Lower leg skin (tissue), 4 donors: ENCODE results near the gene NEURL1B. TPM values are rescaled to one million over a fixed set of nuclear protein-coding genes. Genes with fewer than 3 reads are reported as not detected.

Experiments
- DNase-seq, 2 donors: peaks; one replicate each; pipeline ENCODE4 v3.0.0-alpha.2; 2019; ENCODE audit warnings: low spot score in 2 of 2
- H3K4me3 ChIP-seq: fragments of 200-600 bp; sonication (generic); 2 replicates; pipeline ENCODE4 v1.5.1; 2017; ENCODE audit warnings: mild to moderate bottlenecking, low read depth; ENCODE audit not compliant: poor library complexity, severe bottlenecking
- CTCF ChIP-seq, 3 donors: fragments of 450-650 bp; IDR thresholded peaks; one replicate each; pipeline ENCODE4 v1.5.1; 2016; ENCODE audit warnings: antibody characterized with exemption in 3 of 3, mild to moderate bottlenecking in 3 of 3, moderate library complexity in 2 of 3
- POLR2A ChIP-seq, 2 donors: fragments of 450-650 bp; IDR thresholded peaks; one replicate each; pipeline ENCODE4 v1.6.1; 2016 to 2017; ENCODE audit warnings: antibody characterized with exemption in 2 of 2, mild to moderate bottlenecking in 1 of 2, moderate library complexity in 1 of 2
- WGBS, 2 donors: methylation state at CpG; one replicate each; pipeline ENCODE4 v1.1.5; 2018; 5-methylcytosine and 5-hydroxymethylcytosine counted together
- intact Hi-C: fragments of 100-400 bp; cut with DNase I; formaldehyde crosslinking; loops from one replicate; pipeline ENCODE4 v1.15.0; 2023; ENCODE audit warnings: low total_unique reads
- total RNA-seq, 4 donors: library from RNA; depleted of rRNA; stranded (reverse); fragments of >200 nt; gene quantifications; one replicate each; pipeline ENCODE4 v1.1.0, GENCODE V29; 2016

NEURL1B gene
- total RNA-seq, 4 donors from 2014 or later = 12.5 to 34.8 (median 20.9) TPM

GRCh38 chr5:172683264-172683644 lies 42.2 kb downstream of the NEURL1B start:
- intact Hi-C loops = no loop called here
- 85% methylated on average over 40 of the region's 47 CpGs for WGBS, 2 donors
- DNase-seq = no peak
- no peak for TF ChIP-seq POLR2A (IDR thresholded peaks at IDR 0.05)
- TF ChIP-seq CTCF (IDR thresholded peaks at IDR 0.05) = no peak
- no peak overlapping the region for H3K4me3 ChIP-seq

- DNase-seq = no peak
- WGBS, 2 donors = 63 to 64% methylated on average over 91 to 125 of the region's 125 CpGs
- intact Hi-C loops = no loop called here
- TF ChIP-seq CTCF (IDR thresholded peaks at IDR 0.05) (no peak), POLR2A (IDR thresholded peaks at IDR 0.05) (no peak)
- no peak overlapping the region for H3K4me3 ChIP-seq
Observed at GRCh38 chr5:172683645-172684471, 42.8 kb downstream of the NEURL1B start.

- intact Hi-C loops = no loop called here
- H3K4me3 ChIP-seq = no peak overlapping the region
- DNase-seq = no peak
- TF ChIP-seq CTCF (IDR thresholded peaks at IDR 0.05) (no peak), POLR2A (IDR thresholded peaks at IDR 0.05) (no peak)
- WGBS, 2 donors = 86 to 98% methylated on average over 4 of the region's 4 CpGs
Observed at GRCh38 chr5:172685091-172685490, 44.0 kb downstream of the NEURL1B start.

GRCh38 chr5:172686111-172686510 lies 45.0 kb downstream of the NEURL1B start:
- no peak for DNase-seq
- intact Hi-C loops = no loop called here
- 77 to 78% methylated on average over 10 of the region's 10 CpGs for WGBS, 2 donors
- no peak overlapping the region for H3K4me3 ChIP-seq
- TF ChIP-seq POLR2A (IDR thresholded peaks at IDR 0.05) = no peak
- TF ChIP-seq CTCF (IDR thresholded peaks at IDR 0.05) = no peak

GRCh38 chr5:172686539-172687390 lies 45.7 kb downstream of the NEURL1B start:
- 94 to 95% methylated on average over 28 to 36 of the region's 37 CpGs for WGBS, 2 donors
- H3K4me3 ChIP-seq = no peak overlapping the region
- intact Hi-C loops = no loop called here
- DNase-seq = no peak
- TF ChIP-seq POLR2A (IDR thresholded peaks at IDR 0.05) = no peak
- no peak for TF ChIP-seq CTCF (IDR thresholded peaks at IDR 0.05)
